NCI-H1417 treated with DMSO at 0.1 percent for 48 hours (cell line): ENCODE measurements around the gene ITGA2.

ENCODE experiments used
- DNase-seq: peaks from one replicate; lab custom pipeline; 2025; lab: John Stamatoyannopoulos, UW

The ITGA2 gene

GRCh38 chr5:53017794-53018391 is 28.7 kb downstream of the ITGA2 start:
- DNase-seq: no peak

GRCh38 chr5:53019320-53019719 is 30.2 kb downstream of the ITGA2 start:
- no peak for DNase-seq

GRCh38 chr5:53022930-53023511 is 33.9 kb downstream of the ITGA2 start:
- DNase-seq: no peak

- DNase-seq: no peak
Observed at GRCh38 chr5:53023969-53024368, 34.8 kb downstream of the ITGA2 start.

GRCh38 chr5:53024535-53024934 is 35.4 kb downstream of the ITGA2 start:
- no peak for DNase-seq

GRCh38 chr5:53025487-53025886 is 36.3 kb downstream of the ITGA2 start:
- DNase-seq: no peak

- no peak for DNase-seq
Observed at GRCh38 chr5:53027913-53028312, 38.8 kb downstream of the ITGA2 start.

GRCh38 chr5:53029608-53030007 is 40.5 kb downstream of the ITGA2 start:
- no peak for DNase-seq

GRCh38 chr5:53030893-53031292 is 41.7 kb downstream of the ITGA2 start:
- DNase-seq: no peak

GRCh38 chr5:53031695-53032096 is 42.5 kb downstream of the ITGA2 start:
- no peak for DNase-seq

- DNase-seq: no peak
Observed at GRCh38 chr5:53032188-53032587, 43.0 kb downstream of the ITGA2 start.

GRCh38 chr5:53034832-53035231 is 45.7 kb downstream of the ITGA2 start:
- DNase-seq: no peak

GRCh38 chr5:53035868-53036381 is 46.8 kb downstream of the ITGA2 start:
- no peak for DNase-seq

GRCh38 chr5:53037141-53037859 is 48.1 kb downstream of the ITGA2 start:
- DNase-seq: no peak

GRCh38 chr5:53038196-53038847 is 49.2 kb downstream of the ITGA2 start:
- no peak for DNase-seq

GRCh38 chr5:53039855-53040254 is 50.7 kb downstream of the ITGA2 start:
- DNase-seq: no peak

- DNase-seq: no peak
Observed at GRCh38 chr5:53041071-53041692, 52.0 kb downstream of the ITGA2 start.

GRCh38 chr5:53041740-53042139 is 52.6 kb downstream of the ITGA2 start:
- no peak for DNase-seq

- DNase-seq: no peak
Observed at GRCh38 chr5:53045263-53045662, 56.1 kb downstream of the ITGA2 start.

- no peak for DNase-seq
Observed at GRCh38 chr5:53048248-53048647, 59.1 kb downstream of the ITGA2 start.

- DNase-seq: no peak
Observed at GRCh38 chr5:53052499-53052898, 63.3 kb downstream of the ITGA2 start.

- DNase-seq: no peak
Observed at GRCh38 chr5:53053364-53053763, 64.2 kb downstream of the ITGA2 start.
